ENCODE measurements around the gene PRRC1.

The PRRC1 gene

DNA sequence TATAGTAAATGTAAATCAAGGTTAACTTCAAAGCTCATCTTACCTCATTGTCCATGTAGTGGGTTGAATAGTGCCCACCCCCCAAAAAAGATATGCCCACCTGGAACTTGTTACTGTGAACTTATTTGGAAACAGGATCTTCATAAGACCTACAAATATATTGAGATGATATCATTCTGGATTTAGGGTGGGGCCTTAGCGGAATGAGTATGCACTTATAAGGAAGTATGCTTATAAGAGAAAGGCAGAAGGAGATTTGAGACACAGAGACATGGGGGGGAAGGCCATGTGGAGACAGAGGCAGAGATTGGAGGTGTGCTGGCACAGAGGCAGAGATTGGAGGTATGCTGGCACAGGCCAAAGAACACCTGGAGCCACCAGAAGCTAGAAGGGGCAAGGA is 2.6 kb upstream of the PRRC1 start:
- no peaks in the 10 kb centered on the region for H3K9me3 ChIP-seq (ENCODE audit: control insufficient read depth, insufficient read depth, low read depth, low read length)
- no peak overlapping the region for H3K27ac ChIP-seq (ENCODE audit: extremely low read depth, low read depth, low read length)
- peaks cover 4% of the 10 kb centered on the region for H3K4me1 ChIP-seq (ENCODE audit: control insufficient read depth, insufficient read depth, low read length)
- TF ChIP-seq ZNF658 (tag by site-specific recombination; IDR thresholded peaks at IDR 0.05): no peak
- TF ChIP-seq REPIN1 (tag by site-specific recombination; IDR thresholded peaks at IDR 0.05; ENCODE audit: low read depth): no peak
- TF ChIP-seq YY2 (tag by site-specific recombination; IDR thresholded peaks at IDR 0.05): no peak
- no peak for TF ChIP-seq ZNF521 (tag by site-specific recombination; IDR thresholded peaks at IDR 0.05)
- no peak overlapping the region for H3K4me3 ChIP-seq (ENCODE audit: low read depth, low read length)
- POLR2A ChIA-PET: no interaction called here
- CTCF ChIA-PET: no interaction called here
- H3K36me3 ChIP-seq (ENCODE audit: control insufficient read depth in 2 of 2, insufficient read depth in 1 of 2, low read length in 2 of 2): peaks cover 0 to 8% of the 10 kb centered on the region in 2 experiments; a peak in 1 of 3 replicates

DNA sequence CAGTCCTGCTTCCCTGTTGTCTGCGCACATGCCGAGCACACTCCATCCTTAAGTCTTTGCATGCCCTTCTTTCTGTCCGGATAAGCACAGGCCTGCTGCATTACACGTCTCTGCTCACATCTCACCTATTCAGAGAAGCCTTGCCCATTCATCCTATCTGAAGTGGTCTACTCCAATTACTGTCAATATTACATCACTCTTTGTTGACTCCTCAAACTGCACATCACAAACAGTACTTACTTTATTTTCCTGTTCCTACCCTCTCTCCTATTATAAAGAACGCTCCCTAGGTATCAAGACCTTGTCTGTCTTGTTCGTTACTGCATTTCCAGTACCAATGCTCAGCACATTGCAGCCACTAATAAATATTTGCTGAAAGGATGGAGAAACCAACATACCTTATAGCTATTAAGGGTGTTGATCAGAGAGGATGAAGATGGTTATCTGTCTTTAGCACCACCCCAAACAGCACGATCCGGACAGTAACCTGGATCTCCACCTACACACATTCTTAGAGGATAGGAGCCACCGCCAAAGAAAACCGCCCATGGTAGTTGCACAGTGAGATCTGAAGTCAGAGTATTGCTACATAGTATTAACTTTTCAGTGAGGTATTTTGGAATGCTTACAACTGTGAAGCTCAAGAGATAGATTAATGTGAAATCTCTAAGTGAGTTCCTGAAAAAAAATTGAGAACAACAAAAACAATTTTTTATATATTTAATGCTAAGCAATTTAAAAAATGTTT is 1.6 kb upstream of the PRRC1 start:
- ChIA-PET POLR2A (no interaction called here), CTCF (no interaction called here)
- H3K9me3 ChIP-seq (ENCODE audit: control insufficient read depth, insufficient read depth, low read depth, low read length): no peaks in the 10 kb centered on the region
- TF ChIP-seq GLI4 (tag by site-specific recombination; IDR thresholded peaks at IDR 0.05): no peak
- TF ChIP-seq ZNF549 (tag by site-specific recombination; IDR thresholded peaks at IDR 0.05): no peak
- no peak for TF ChIP-seq ZNF132 (tag by site-specific recombination; IDR thresholded peaks at IDR 0.05; ENCODE audit: borderline replicate concordance)
- TF ChIP-seq, protein P1, sequence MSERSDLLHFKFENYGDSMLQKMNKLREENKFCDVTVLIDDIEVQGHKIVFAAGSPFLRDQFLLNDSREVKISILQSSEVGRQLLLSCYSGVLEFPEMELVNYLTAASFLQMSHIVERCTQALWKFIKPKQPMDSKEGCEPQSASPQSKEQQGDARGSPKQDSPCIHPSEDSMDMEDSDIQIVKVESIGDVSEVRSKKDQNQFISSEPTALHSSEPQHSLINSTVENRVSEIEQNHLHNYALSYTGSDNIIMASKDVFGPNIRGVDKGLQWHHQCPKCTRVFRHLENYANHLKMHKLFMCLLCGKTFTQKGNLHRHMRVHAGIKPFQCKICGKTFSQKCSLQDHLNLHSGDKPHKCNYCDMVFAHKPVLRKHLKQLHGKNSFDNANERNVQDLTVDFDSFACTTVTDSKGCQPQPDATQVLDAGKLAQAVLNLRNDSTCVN (tag by site-specific recombination; optimal IDR thresholded peaks at IDR 0.05): no peak
- no peak for TF ChIP-seq ZNF558 (tag by site-specific recombination; IDR thresholded peaks at IDR 0.05)
- TF ChIP-seq ZNF214 (tag by site-specific recombination; IDR thresholded peaks at IDR 0.05; ENCODE audit: borderline replicate concordance): no peak
- TF ChIP-seq ZNF530 (tag by site-specific recombination; IDR thresholded peaks at IDR 0.05; ENCODE audit: low read depth): no peak
- TF ChIP-seq ZNF610 (tag by site-specific recombination; IDR thresholded peaks at IDR 0.05; ENCODE audit: borderline replicate concordance): no peak
- no peak for TF ChIP-seq ZNF473 (tag by site-specific recombination; IDR thresholded peaks at IDR 0.05)
- no peak for TF ChIP-seq ZNF302 (tag by site-specific recombination; IDR thresholded peaks at IDR 0.05; ENCODE audit: low read depth)
- no peak for TF ChIP-seq ZNF707 (tag by site-specific recombination; IDR thresholded peaks at IDR 0.05)
- no peak for TF ChIP-seq SP3 (tag by site-specific recombination; IDR thresholded peaks at IDR 0.05)
- TF ChIP-seq ZNF76 (tag by site-specific recombination; IDR thresholded peaks at IDR 0.05; ENCODE audit: borderline replicate concordance, low read depth): no peak
- TF ChIP-seq ZNF366 (tag by site-specific recombination; conservative IDR thresholded peaks at IDR 0.05): no peak
- H3K4me1 ChIP-seq (ENCODE audit: control insufficient read depth, insufficient read depth, low read length): peaks cover 4% of the 10 kb centered on the region
- peaks cover 4 to 18% of the 10 kb centered on the region in 2 experiments; a peak in 1 of 3 replicates for H3K36me3 ChIP-seq (ENCODE audit: control insufficient read depth in 2 of 2, insufficient read depth in 1 of 2, low read length in 2 of 2)
- H3K4me3 ChIP-seq (ENCODE audit: low read depth, low read length): no peak overlapping the region
- H3K27ac ChIP-seq (ENCODE audit: extremely low read depth, low read depth, low read length): no peak overlapping the region

DNA sequence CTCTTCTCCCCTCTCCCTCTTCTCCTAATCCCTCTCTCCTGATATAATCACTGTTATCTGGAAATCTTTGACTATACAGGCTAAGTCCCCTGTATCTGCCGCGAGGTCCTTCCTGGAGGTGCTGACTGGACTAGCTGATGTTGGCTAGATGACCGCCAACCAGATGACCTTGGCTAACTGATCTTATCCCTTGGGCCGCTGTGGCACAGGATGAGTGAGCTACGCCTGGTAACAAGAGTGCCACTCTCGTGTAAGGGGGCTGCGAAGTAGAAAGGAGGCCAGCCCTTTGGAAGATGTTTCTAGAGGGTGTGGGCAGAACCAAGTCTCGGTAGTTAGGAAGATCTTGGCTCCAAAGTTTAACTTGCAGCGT is 345 bp upstream of the PRRC1 start:
- ChIA-PET CTCF (interaction anchor here (2.0 kb wide), 1 partner anchor 24 kb away, joined by 4 read pairs; no protein-coding TSS in a partner anchor), POLR2A (interaction anchor here (2.6 kb wide), 1 partner anchor 739 kb away, joined by 7 read pairs; no protein-coding TSS in a partner anchor)
- Histone ChIP-seq H3K27ac (ENCODE audit: extremely low read depth, low read depth, low read length) (no peak overlapping the region), H3K9me3 (ENCODE audit: control insufficient read depth, insufficient read depth, low read depth, low read length) (no peaks in the 10 kb centered on the region), H3K36me3 (ENCODE audit: control insufficient read depth in 2 of 2, insufficient read depth in 1 of 2, low read length in 2 of 2) (peaks cover 5 to 26% of the 10 kb centered on the region in 2 experiments), H3K4me3 (ENCODE audit: low read depth, low read length) (peak overlapping the region; percentile 100), H3K4me1 (ENCODE audit: control insufficient read depth, insufficient read depth, low read length) (peaks cover 4% of the 10 kb centered on the region)
- TF ChIP-seq ZNF140 (tag by site-specific recombination; IDR thresholded peaks at IDR 0.05): no peak
- peak; percentile 57; the same call in 1 of the 2 replicates for TF ChIP-seq TRIM28 (IDR thresholded peaks at IDR 0.05; ENCODE audit: borderline replicate concordance, low read length)
- TF ChIP-seq, protein P2, sequence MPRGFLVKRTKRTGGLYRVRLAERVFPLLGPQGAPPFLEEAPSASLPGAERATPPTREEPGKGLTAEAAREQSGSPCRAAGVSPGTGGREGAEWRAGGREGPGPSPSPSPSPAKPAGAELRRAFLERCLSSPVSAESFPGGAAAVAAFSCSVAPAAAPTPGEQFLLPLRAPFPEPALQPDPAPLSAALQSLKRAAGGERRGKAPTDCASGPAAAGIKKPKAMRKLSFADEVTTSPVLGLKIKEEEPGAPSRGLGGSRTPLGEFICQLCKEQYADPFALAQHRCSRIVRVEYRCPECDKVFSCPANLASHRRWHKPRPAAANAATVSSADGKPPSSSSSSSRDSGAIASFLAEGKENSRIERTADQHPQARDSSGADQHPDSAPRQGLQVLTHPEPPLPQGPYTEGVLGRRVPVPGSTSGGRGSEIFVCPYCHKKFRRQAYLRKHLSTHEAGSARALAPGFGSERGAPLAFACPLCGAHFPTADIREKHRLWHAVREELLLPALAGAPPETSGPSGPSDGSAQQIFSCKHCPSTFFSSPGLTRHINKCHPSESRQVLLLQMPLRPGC (tag by site-specific recombination; IDR thresholded peaks at IDR 0.05): no peak
- TF ChIP-seq, protein P3, sequence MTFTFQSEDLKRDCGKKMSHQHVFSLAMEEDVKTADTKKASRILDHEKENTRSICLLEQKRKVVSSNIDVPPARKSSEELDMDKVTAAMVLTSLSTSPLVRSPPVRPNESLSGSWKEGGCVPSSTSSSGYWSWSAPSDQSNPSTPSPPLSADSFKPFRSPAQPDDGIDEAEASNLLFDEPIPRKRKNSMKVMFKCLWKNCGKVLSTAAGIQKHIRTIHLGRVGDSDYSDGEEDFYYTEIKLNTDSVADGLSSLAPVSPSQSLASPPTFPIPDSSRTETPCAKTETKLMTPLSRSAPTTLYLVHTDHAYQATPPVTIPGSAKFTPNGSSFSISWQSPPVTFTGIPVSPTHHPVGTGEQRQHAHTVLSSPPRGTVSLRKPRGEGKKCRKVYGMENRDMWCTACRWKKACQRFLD (tag by site-specific recombination; IDR thresholded peaks at IDR 0.05): no peak
- no peak for TF ChIP-seq ZNF19 (tag by site-specific recombination; IDR thresholded peaks at IDR 0.05; ENCODE audit: low read depth)
- no peak for TF ChIP-seq ZNF707 (tag by site-specific recombination; IDR thresholded peaks at IDR 0.05)
- TF ChIP-seq ZFHX2 (tag by site-specific recombination; conservative IDR thresholded peaks at IDR 0.05): no peak
- TF ChIP-seq OVOL3 (tag by site-specific recombination; IDR thresholded peaks at IDR 0.05): no peak
- no peak for TF ChIP-seq ZNF830 (tag by site-specific recombination; IDR thresholded peaks at IDR 0.05; ENCODE audit: low read depth)
- TF ChIP-seq ZNF24 (tag by site-specific recombination; IDR thresholded peaks at IDR 0.05): 0 out of 2 replicates have a peak, but pooled peaks have one; percentile 23
- TF ChIP-seq ZNF174 (tag by site-specific recombination; IDR thresholded peaks at IDR 0.05): no peak
- TF ChIP-seq RBAK (tag by site-specific recombination; IDR thresholded peaks at IDR 0.05): peak; percentile 99
- no peak for TF ChIP-seq SP2 (tag by site-specific recombination; IDR thresholded peaks at IDR 0.05)
